GM08714 (cell line): ENCODE measurements around the gene ZNF80.
"Not testable (repeated sequence)": the region's sequence is repeated elsewhere in the genome, so short reads cannot be mapped to it uniquely, and the experiment has no call there.

Source experiments
- H3K4me3 ChIP-seq: fragments of 200-500 bp; sonication (Bioruptor generic); 2 replicates; pipeline ENCODE4 v1.5.1; 2014; ENCODE audit warnings: mild to moderate bottlenecking, low read length, inconsistent platforms
- ZNF274 ChIP-seq: IDR thresholded peaks from 2 replicates; pipeline ENCODE4 v1.6.1; 2012; ENCODE audit warnings: mild to moderate bottlenecking, low read depth, low read length

Gene ZNF80

GRCh38 chr3:114237478-114237877 is at the start of gene ZNF80:
ZNF80 (minus strand) TSS chr3:114237578; CDS start chr3:114237074, 504 bp downstream.
- H3K4me3 ChIP-seq = not testable (repeated sequence)

GRCh38 chr3:114286266-114286665 is 48.9 kb upstream of the ZNF80 start:
- no peak for TF ChIP-seq ZNF274
- no peak overlapping the region for H3K4me3 ChIP-seq

- TF ChIP-seq ZNF274 = no peak
- H3K4me3 ChIP-seq = no peak overlapping the region
These were observed 48.4 kb upstream of the ZNF80 start for GRCh38 chr3:114285648-114286230.

- TF ChIP-seq ZNF274 = no peak
These were observed 47.3 kb upstream of the ZNF80 start for GRCh38 chr3:114284644-114285043.

GRCh38 chr3:114276856-114277255 is 39.5 kb upstream of the ZNF80 start:
- H3K4me3 ChIP-seq = not testable (repeated sequence)

More at GRCh38 chr3:114284644-114285043, 47.3 kb upstream of the ZNF80 start:
- no peak overlapping the region for H3K4me3 ChIP-seq

GRCh38 chr3:114274929-114275328 is 37.6 kb upstream of the ZNF80 start:
- H3K4me3 ChIP-seq = no peak overlapping the region
- no peak for TF ChIP-seq ZNF274

GRCh38 chr3:114272271-114272670 is 34.9 kb upstream of the ZNF80 start:
- H3K4me3 ChIP-seq = no peak overlapping the region
- TF ChIP-seq ZNF274 = no peak

GRCh38 chr3:114270019-114270418 is 32.6 kb upstream of the ZNF80 start:
- no peak for TF ChIP-seq ZNF274
- no peak overlapping the region for H3K4me3 ChIP-seq

GRCh38 chr3:114260152-114260551 is 22.8 kb upstream of the ZNF80 start:
- no peak for TF ChIP-seq ZNF274
- H3K4me3 ChIP-seq = no peak overlapping the region

GRCh38 chr3:114259566-114259965 is 22.2 kb upstream of the ZNF80 start:
- no peak overlapping the region for H3K4me3 ChIP-seq
- no peak for TF ChIP-seq ZNF274

- no peak for TF ChIP-seq ZNF274
These were observed 16.1 kb upstream of the ZNF80 start for GRCh38 chr3:114253505-114253904.

GRCh38 chr3:114252954-114253353 is 15.6 kb upstream of the ZNF80 start:
- TF ChIP-seq ZNF274 = no peak
- H3K4me3 ChIP-seq = no peak overlapping the region

More at GRCh38 chr3:114253505-114253904, 16.1 kb upstream of the ZNF80 start:
- H3K4me3 ChIP-seq = no peak overlapping the region

GRCh38 chr3:114242947-114243346 is 5.6 kb upstream of the ZNF80 start:
- TF ChIP-seq ZNF274 = no peak
- no peak overlapping the region for H3K4me3 ChIP-seq

- TF ChIP-seq ZNF274 = no peak
- no peak overlapping the region for H3K4me3 ChIP-seq
These were observed 3.9 kb upstream of the ZNF80 start for GRCh38 chr3:114241262-114241661.

GRCh38 chr3:114238146-114238785 is 888 bp upstream of the ZNF80 start:
- H3K4me3 ChIP-seq = not testable (repeated sequence)

- H3K4me3 ChIP-seq = no peak overlapping the region
- TF ChIP-seq ZNF274 = no peak
These were observed 1.9 kb downstream of the ZNF80 start for GRCh38 chr3:114235431-114235830.
